GM23338 (cell line): ENCODE measurements around the gene SLC43A2. TPM values are rescaled to one million over a fixed set of nuclear protein-coding genes. Genes with fewer than 3 reads are reported as not detected.

Experiments used
- ATAC-seq: fragments of 200-7000 bp; cut with Tn5 transposase; 3 replicates; pipeline ENCODE4 v1.9.1; 2020
- DNase-seq: peaks from one replicate; pipeline ENCODE4 v3.0.0-alpha.2; 2015; ENCODE audit warnings: low spot score
- H2AFZ ChIP-seq: fragments of 200-600 bp; sonication (generic); 2 replicates; pipeline ENCODE4 v1.8.0; 2016; ENCODE audit warnings: antibody characterized with exemption, mild to moderate bottlenecking, moderate library complexity
- H3F3A ChIP-seq: fragments of 200-600 bp; sonication (generic); replicated peaks from 2 replicates; pipeline ENCODE4 v1.8.0; 2017; ENCODE audit warnings: antibody characterized with exemption, mixed run types, low read depth
- H3K27ac ChIP-seq: fragments of 200-600 bp; sonication (generic); 2 replicates; pipeline ENCODE4 v1.6.1; 2016; ENCODE audit warnings: low read depth
- H3K27me3 ChIP-seq: fragments of 200-600 bp; sonication (generic); 2 replicates; pipeline ENCODE4 v1.8.0; 2016; ENCODE audit warnings: mild to moderate bottlenecking, mixed run types, moderate library complexity; ENCODE audit not compliant: insufficient read depth
- H3K36me3 ChIP-seq: fragments of 200-600 bp; sonication (generic); 2 replicates; pipeline ENCODE4 v1.8.0; 2016; ENCODE audit warnings: mild to moderate bottlenecking; ENCODE audit not compliant: insufficient read depth
- H3K4me1 ChIP-seq: fragments of 200-600 bp; sonication (generic); 2 replicates; pipeline ENCODE4 v1.8.0; 2016; ENCODE audit warnings: mild to moderate bottlenecking, moderate library complexity; ENCODE audit not compliant: insufficient read depth
- H3K4me2 ChIP-seq: fragments of 200-600 bp; sonication (generic); 2 replicates; pipeline ENCODE4 v1.7.1; 2017; ENCODE audit warnings: mixed run types
- H3K4me3 ChIP-seq: fragments of 200-600 bp; sonication (generic); 2 replicates; pipeline ENCODE4 v1.6.1; 2016; ENCODE audit warnings: mixed run types
- H3K79me2 ChIP-seq: fragments of 200-600 bp; sonication (generic); replicated peaks from 2 replicates; pipeline ENCODE4 v1.8.0; 2017; ENCODE audit warnings: mild to moderate bottlenecking; ENCODE audit not compliant: insufficient read depth
- H3K9me2 ChIP-seq: fragments of 200-600 bp; sonication (generic); 2 replicates; pipeline ENCODE4 v1.8.0; 2017; ENCODE audit not compliant: insufficient read depth
- H4K20me1 ChIP-seq: fragments of 200-600 bp; sonication (generic); replicated peaks from 2 replicates; pipeline ENCODE4 v1.8.0; 2017; ENCODE audit warnings: mild to moderate bottlenecking; ENCODE audit not compliant: insufficient read depth
- H3K27ac Mint-ChIP-seq: 2 replicates; pipeline ENCODE4 v1.8.0; 2020; ENCODE audit warnings: inconsistent platforms, mild to moderate bottlenecking, moderate library complexity, mixed read lengths
- H3K27me3 Mint-ChIP-seq: 3 replicates; pipeline ENCODE4 v1.8.0; 2022; ENCODE audit warnings: low read depth, mild to moderate bottlenecking, moderate library complexity, mixed read lengths, inconsistent platforms; ENCODE audit not compliant: insufficient read depth, poor library complexity
- H3K36me3 Mint-ChIP-seq: 3 replicates; pipeline ENCODE4 v1.8.0; 2021; ENCODE audit warnings: low read depth, mild to moderate bottlenecking, inconsistent platforms, moderate library complexity, mixed read lengths
- H3K4me1 Mint-ChIP-seq: 3 replicates; pipeline ENCODE4 v1.8.0; 2020; ENCODE audit warnings: mild to moderate bottlenecking, inconsistent platforms, mixed read lengths
- H3K4me3 Mint-ChIP-seq: 3 replicates; pipeline ENCODE4 v1.8.0; 2021; ENCODE audit warnings: moderate library complexity, mild to moderate bottlenecking, inconsistent platforms, mixed read lengths
- H3K9me3 Mint-ChIP-seq: 3 replicates; pipeline ENCODE4 v1.8.0; 2020; ENCODE audit warnings: moderate library complexity, mild to moderate bottlenecking, inconsistent platforms, mixed read lengths
- CREB1 ChIP-seq: fragments of 250-450 bp; sonication (Bioruptor Pico); IDR thresholded peaks from 2 replicates; pipeline ENCODE4 v1.5.0; 2020; ENCODE audit warnings: low read depth, mild to moderate bottlenecking, moderate library complexity
- CTCF ChIP-seq, 2 experiments: fragments of 200-600 bp in 1 of 2; sonication (generic) in 1 of 2; conservative IDR thresholded peaks; 2 replicates each; pipeline versions ENCODE4 v1.5.1 to v1.6.1; 2016 to 2017; ENCODE audit warnings: antibody characterized with exemption in 2 of 2, low read depth in 2 of 2, mild to moderate bottlenecking in 2 of 2, moderate library complexity in 1 of 2
- ETS1 ChIP-seq: IDR thresholded peaks from 2 replicates; pipeline ENCODE4 v1.6.1; 2016; ENCODE audit warnings: antibody characterized with exemption
- EZH2 ChIP-seq: fragments of 200-600 bp; sonication (generic); IDR thresholded peaks from one replicate; pipeline ENCODE4 v1.8.0; 2017; ENCODE audit warnings: antibody characterized with exemption, mild to moderate bottlenecking, low read depth; ENCODE audit not compliant: unreplicated experiment
- EZH2phosphoT487 ChIP-seq: fragments of 200-600 bp; sonication (generic); IDR thresholded peaks from one replicate; pipeline ENCODE4 v1.8.1; 2018; ENCODE audit warnings: antibody characterized with exemption; ENCODE audit not compliant: unreplicated experiment
- JUNB ChIP-seq: IDR thresholded peaks from one replicate; pipeline ENCODE4 v1.6.1; 2016; ENCODE audit warnings: antibody characterized with exemption; ENCODE audit not compliant: unreplicated experiment
- NANOG ChIP-seq: IDR thresholded peaks from 2 replicates; pipeline ENCODE4 v1.6.1; 2016; ENCODE audit warnings: antibody characterized with exemption, borderline replicate concordance
- POLR2AphosphoS5 ChIP-seq: IDR thresholded peaks from 2 replicates; pipeline ENCODE4 v1.6.1; 2016; ENCODE audit warnings: antibody characterized with exemption, low read depth
- REST ChIP-seq: IDR thresholded peaks from one replicate; pipeline ENCODE4 v1.6.1; 2018; ENCODE audit warnings: antibody characterized with exemption; ENCODE audit not compliant: unreplicated experiment
- STAT1 ChIP-seq: IDR thresholded peaks from one replicate; pipeline ENCODE4 v1.6.1; 2016; ENCODE audit warnings: antibody characterized with exemption; ENCODE audit not compliant: unreplicated experiment
- ZNF114 ChIP-seq: fragments of 250-450 bp; sonication (Bioruptor Pico); IDR thresholded peaks from 2 replicates; pipeline ENCODE4 v1.5.0; 2020; ENCODE audit warnings: mild to moderate bottlenecking, moderate library complexity
- ZNF331 ChIP-seq: fragments of 250-450 bp; sonication (Bioruptor Pico); IDR thresholded peaks from 2 replicates; pipeline ENCODE4 v1.5.0; 2020; ENCODE audit warnings: low read depth, mild to moderate bottlenecking, moderate library complexity
- ZNF462 ChIP-seq: fragments of 250-450 bp; sonication (Bioruptor Pico); IDR thresholded peaks from 2 replicates; pipeline ENCODE4 v1.5.0; 2020; ENCODE audit warnings: mild to moderate bottlenecking, moderate library complexity
- polyA plus RNA-seq: library from polyadenylated mRNA; unstranded; fragments of >200 nt; fragmentation: Nextera tagmentation; extraction: Ambion mirVana; gene quantifications from 2 replicates; pipeline ENCODE4 v1.2.1, GENCODE V29; 2016
- total RNA-seq: library from RNA; depleted of rRNA; stranded (reverse); fragments of >200 nt; shearing (Covaris generic); gene quantifications from 2 replicates; pipeline ENCODE4 v1.2.3, GENCODE V29; 2014

SLC43A2 gene
- total and polyA plus RNA-seq, 2 experiments from 2014 or later, result 2.2 to 9.8 TPM

- H2AFZ ChIP-seq, result peak overlapping the region; percentile 66; the same call in 1 of the 2 replicates
- peaks cover 35% of the 10 kb centered on the region for H3K4me1 Mint-ChIP-seq
- H4K20me1 ChIP-seq, result no peaks in the 10 kb centered on the region
- peaks cover 19% of the 10 kb centered on the region for H3K27me3 Mint-ChIP-seq
- H3K27ac Mint-ChIP-seq, result no peak overlapping the region
- no peak overlapping the region for H3K4me3 Mint-ChIP-seq
- no peaks in the 10 kb centered on the region for H3K36me3 Mint-ChIP-seq
- H3K27ac ChIP-seq, result no peak overlapping the region
- no peak for ATAC-seq
- H3K9me2 ChIP-seq, result no peaks in the 10 kb centered on the region
- 0 out of 2 replicates have a peak, but pooled peaks cover 4% of the 10 kb centered on the region for H3F3A ChIP-seq
- H3K9me3 Mint-ChIP-seq, result peaks cover 4% of the 10 kb centered on the region; the same call in 1 of the 3 replicates
- no peak for DNase-seq
- H3K4me1 ChIP-seq, result peaks cover 20% of the 10 kb centered on the region; the same call in 1 of the 2 replicates
- TF ChIP-seq NANOG, result no peak
- TF ChIP-seq POLR2AphosphoS5, result no peak
- TF ChIP-seq STAT1, result no peak
- TF ChIP-seq ZNF331 (CRISPR knock-in tag), result no peak
- no peak for TF ChIP-seq CTCF (conservative IDR thresholded peaks at IDR 0.05; ENCODE audit: low read depth in 2 of 2)
- TF ChIP-seq EZH2phosphoT487, result no peak
- no peak for TF ChIP-seq CREB1 (CRISPR knock-in tag)
- TF ChIP-seq EZH2, result no peak
- no peak for TF ChIP-seq REST
- TF ChIP-seq ZNF114, result no peak
- TF ChIP-seq ZNF462, result no peak
- TF ChIP-seq JUNB, result no peak
- no peak for TF ChIP-seq ETS1
- H3K36me3 ChIP-seq, result no peaks in the 10 kb centered on the region
- H3K4me3 ChIP-seq, result no peak overlapping the region
- H3K27me3 ChIP-seq, result no peaks in the 10 kb centered on the region
- no peak overlapping the region for H3K4me2 ChIP-seq
- no peaks in the 10 kb centered on the region for H3K79me2 ChIP-seq
These were observed 57.3 kb downstream of the SLC43A2 start for GRCh38 chr17:1571341-1571704.
